ENCODE data around the gene RAD9A. TPM values are rescaled to one million over a fixed set of nuclear protein-coding genes. Genes with fewer than 3 reads are reported as not detected.

The RAD9A gene
- total and polyA plus RNA-seq, 4 donors = 8.8 to 56.2 (median 19.8) TPM

- no peaks in the 10 kb centered on the region for H3K27me3 ChIP-seq (ENCODE audit: control insufficient read depth in 1 of 2, insufficient read depth in 2 of 2, low read length in 1 of 2)
- no peak overlapping the region for H3K27ac ChIP-seq (ENCODE audit: low read depth in 1 of 2, low read length in 2 of 2)
- DNase-seq = no peak
- H3K36me3 ChIP-seq (ENCODE audit: control insufficient read depth in 1 of 2, insufficient read depth in 2 of 2, low read length in 1 of 2) = no peaks in the 10 kb centered on the region
- WGBS, 2 donors = 81 to 86% methylated on average over 4 of the region's 4 CpGs
- ATAC-seq (ENCODE audit: low FRiP score) = no peak
- H3K9me3 ChIP-seq (ENCODE audit: control insufficient read depth, low read length) = no peaks in the 10 kb centered on the region
- H3K4me3 ChIP-seq (ENCODE audit: low read length in 2 of 2) = no peak overlapping the region
- intact Hi-C loops (cut with DNase I) = loop anchor here (5.0 kb wide), 2 partner anchors 32 to 157 kb away; partner anchors contain the start of genes CDK2AP2 (in 1 of the 2) and PITPNM1 (in 1 of the 2)
- H3K4me1 ChIP-seq (ENCODE audit: control insufficient read depth in 1 of 2, insufficient read depth in 2 of 2, low read length in 2 of 2) = peaks cover 1 to 7% of the 10 kb centered on the region in 2 donors
Observed at GRCh38 chr11:67349928-67350465, 41.8 kb upstream of the RAD9A start.

- 47 to 51% methylated on average over 11 of the region's 11 CpGs for WGBS, 2 donors
- ATAC-seq (ENCODE audit: low FRiP score) (no peak), DNase-seq (peak in 1 of 2 donors; percentile 87)
- Histone ChIP-seq H3K9me3 (ENCODE audit: control insufficient read depth, low read length) (no peaks in the 10 kb centered on the region), H3K36me3 (ENCODE audit: control insufficient read depth in 1 of 2, insufficient read depth in 2 of 2, low read length in 1 of 2) (no peaks in the 10 kb centered on the region), H3K27me3 (ENCODE audit: control insufficient read depth in 1 of 2, insufficient read depth in 2 of 2, low read length in 1 of 2) (no peaks in the 10 kb centered on the region), H3K4me1 (ENCODE audit: control insufficient read depth in 1 of 2, insufficient read depth in 2 of 2, low read length in 2 of 2) (peaks cover 6 to 10% of the 10 kb centered on the region in 2 donors), H3K27ac (ENCODE audit: low read depth in 1 of 2, low read length in 2 of 2) (peak overlapping the region in 1 of 2 donors; percentile 66), H3K4me3 (ENCODE audit: low read length in 2 of 2) (no peak overlapping the region)
- intact Hi-C loops (cut with DNase I) = loop anchor here in 1 of 2 donors (5.0 kb wide), 1 partner anchor 156 kb away; the partner anchor contains the start of genes CDK2AP2 and PITPNM1
Observed at GRCh38 chr11:67351275-67352005, 40.3 kb upstream of the RAD9A start.

- DNase-seq (peak; percentile 79 to 83), ATAC-seq (ENCODE audit: low FRiP score) (peak; percentile 1)
- H3K27me3 ChIP-seq (ENCODE audit: control insufficient read depth in 1 of 2, insufficient read depth in 2 of 2, low read length in 1 of 2) = no peaks in the 10 kb centered on the region
- no peaks in the 10 kb centered on the region for H3K9me3 ChIP-seq (ENCODE audit: control insufficient read depth, low read length)
- peak overlapping the region; percentile 36 to 37 for H3K4me3 ChIP-seq (ENCODE audit: low read length in 2 of 2)
- peak overlapping the region; percentile 61 to 89 for H3K27ac ChIP-seq (ENCODE audit: low read depth in 1 of 2, low read length in 2 of 2)
- H3K4me1 ChIP-seq (ENCODE audit: control insufficient read depth in 1 of 2, insufficient read depth in 2 of 2, low read length in 2 of 2) = peaks cover 6 to 10% of the 10 kb centered on the region in 2 donors
- 10 to 13% methylated on average over 21 to 25 of the region's 25 CpGs for WGBS, 2 donors
- H3K36me3 ChIP-seq (ENCODE audit: control insufficient read depth in 1 of 2, insufficient read depth in 2 of 2, low read length in 1 of 2) = no peaks in the 10 kb centered on the region
- intact Hi-C loops (cut with DNase I) = loop anchor here in 1 of 2 donors (5.0 kb wide), 1 partner anchor 155 kb away; the partner anchor contains the start of genes CDK2AP2 and PITPNM1
Observed at GRCh38 chr11:67352546-67353316, 39.1 kb upstream of the RAD9A start.

GRCh38 chr11:67353317-67354074 lies 38.3 kb upstream of the RAD9A start, which contains the start of gene POLD4:
POLD4 (minus strand) TSS chr11:67353546; CDS start chr11:67353399, 147 bp downstream.
- H3K27me3 ChIP-seq (ENCODE audit: control insufficient read depth in 1 of 2, insufficient read depth in 2 of 2, low read length in 1 of 2) = no peaks in the 10 kb centered on the region
- WGBS, 2 donors = 1% methylated on average over 33 to 37 of the region's 37 CpGs
- DNase-seq (peak; percentile 99 to 100), ATAC-seq (ENCODE audit: low FRiP score) (peak; percentile 93)
- H3K27ac ChIP-seq (ENCODE audit: low read depth in 1 of 2, low read length in 2 of 2) = peak within 1 kb of the TSS; percentile 67 to 92
- H3K36me3 ChIP-seq (ENCODE audit: control insufficient read depth in 1 of 2, insufficient read depth in 2 of 2, low read length in 1 of 2) = no peaks in the 10 kb centered on the region
- H3K4me1 ChIP-seq (ENCODE audit: control insufficient read depth in 1 of 2, insufficient read depth in 2 of 2, low read length in 2 of 2) = peaks cover 6 to 10% of the 10 kb centered on the region in 2 donors
- peak within 1 kb of the TSS; percentile 36 to 37 for H3K4me3 ChIP-seq (ENCODE audit: low read length in 2 of 2)
- intact Hi-C loops (cut with DNase I) = loop anchor here in 1 of 2 donors (2.0 to 5.0 kb wide), 2 partner anchors 19 to 154 kb away; partner anchors contain the start of genes CDK2AP2, CLCF1 and PITPNM1
- no peaks in the 10 kb centered on the region for H3K9me3 ChIP-seq (ENCODE audit: control insufficient read depth, low read length)

GRCh38 chr11:67354075-67355022 lies 37.4 kb upstream of the RAD9A start:
- Histone ChIP-seq H3K4me1 (ENCODE audit: control insufficient read depth in 1 of 2, insufficient read depth in 2 of 2, low read length in 2 of 2) (peaks cover 6 to 10% of the 10 kb centered on the region in 2 donors), H3K27me3 (ENCODE audit: control insufficient read depth in 1 of 2, insufficient read depth in 2 of 2, low read length in 1 of 2) (no peaks in the 10 kb centered on the region), H3K4me3 (ENCODE audit: low read length in 2 of 2) (no peak overlapping the region), H3K9me3 (ENCODE audit: control insufficient read depth, low read length) (no peaks in the 10 kb centered on the region), H3K27ac (ENCODE audit: low read depth in 1 of 2, low read length in 2 of 2) (peak overlapping the region; percentile 88 to 92), H3K36me3 (ENCODE audit: control insufficient read depth in 1 of 2, insufficient read depth in 2 of 2, low read length in 1 of 2) (no peaks in the 10 kb centered on the region)
- ATAC-seq (ENCODE audit: low FRiP score) (peak; percentile 68), DNase-seq (peak; percentile 90 to 91)
- intact Hi-C loops (cut with DNase I) = loop anchor here in 1 of 2 donors (2.0 to 5.0 kb wide), 2 partner anchors 18 to 153 kb away; partner anchors contain the start of genes CDK2AP2, CLCF1 and PITPNM1
- 5 to 6% methylated on average over 7 to 8 of the region's 8 CpGs for WGBS, 2 donors

- H3K27ac ChIP-seq (ENCODE audit: low read depth in 1 of 2, low read length in 2 of 2) = peak overlapping the region; percentile 88 to 92
- intact Hi-C loops (cut with DNase I) = loop anchor here in 1 of 2 donors (2.0 kb wide), 1 partner anchor 18 kb away; the partner anchor contains the start of gene CLCF1
- H3K27me3 ChIP-seq (ENCODE audit: control insufficient read depth in 1 of 2, insufficient read depth in 2 of 2, low read length in 1 of 2) = no peaks in the 10 kb centered on the region
- ATAC-seq (ENCODE audit: low FRiP score) = no peak
- no peak for DNase-seq
- WGBS, 2 donors = 38 to 43% methylated on average over 11 of the region's 11 CpGs
- H3K4me1 ChIP-seq (ENCODE audit: control insufficient read depth in 1 of 2, insufficient read depth in 2 of 2, low read length in 2 of 2) = peaks cover 6 to 10% of the 10 kb centered on the region in 2 donors
- no peaks in the 10 kb centered on the region for H3K9me3 ChIP-seq (ENCODE audit: control insufficient read depth, low read length)
- no peak overlapping the region for H3K4me3 ChIP-seq (ENCODE audit: low read length in 2 of 2)
- no peaks in the 10 kb centered on the region for H3K36me3 ChIP-seq (ENCODE audit: control insufficient read depth in 1 of 2, insufficient read depth in 2 of 2, low read length in 1 of 2)
Observed at GRCh38 chr11:67355023-67355793, 36.6 kb upstream of the RAD9A start.
